Measurements from ENCODE around the gene ZNF576.

DNA sequence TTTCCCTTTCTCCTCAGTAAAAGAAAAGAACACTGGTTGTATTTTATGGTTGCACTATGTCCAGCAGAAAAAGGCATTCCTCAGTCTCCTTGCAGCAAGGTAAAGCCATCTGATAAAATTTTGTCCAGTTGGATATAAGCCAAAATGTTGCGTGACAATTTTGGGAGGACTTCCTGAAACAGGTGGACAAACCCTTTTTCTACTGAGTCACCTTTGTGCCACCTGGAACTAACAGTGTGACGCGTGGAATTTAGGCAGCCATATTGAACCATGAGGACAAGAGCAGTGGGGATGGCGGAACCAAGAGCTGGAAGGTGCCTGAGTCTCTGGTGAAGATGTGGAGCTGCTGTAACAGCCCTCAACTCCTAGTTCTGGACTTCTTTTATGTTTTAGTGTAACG lies 35.1 kb downstream of the ZNF576 start:
- TF ChIP-seq CTCF (IDR thresholded peaks at IDR 0.05) (no peak), ZFX (IDR thresholded peaks at IDR 0.05; ENCODE audit: borderline replicate concordance) (no peak)

Data from 22Rv1 (cell line).